GM12892 (cell line): ENCODE results near the gene FBXO22.
"Not testable (repeated sequence)": the region's sequence is repeated elsewhere in the genome, so short reads cannot be mapped to it uniquely, and the experiment has no call there.

Experiments
- DNase-seq: peaks from one replicate; pipeline ENCODE4 v3.0.0; 2011; ENCODE audit not compliant: insufficient read length
- FAIRE-seq: peaks from 2 replicates; lab custom pipeline; 2011; peaks lifted over from hg19 to GRCh38; lab: Jason Lieb, UNC
- POLR2A ChIP-seq: IDR thresholded peaks from 2 replicates; pipeline ENCODE4 v1.6.1; 2011; ENCODE audit warnings: low read depth, low read length, control low read depth
- POLR2AphosphoS5 ChIP-seq: IDR thresholded peaks from 2 replicates; pipeline ENCODE4 v1.6.1; 2011; ENCODE audit warnings: low read depth, low read length, control low read depth
- TAF1 ChIP-seq: IDR thresholded peaks from 2 replicates; pipeline ENCODE4 v1.6.1; 2011; ENCODE audit warnings: low read depth, mild to moderate bottlenecking, control low read depth, low read length, borderline replicate concordance

FBXO22 gene

GRCh38 chr15:75945953-75946352 lies 42.3 kb downstream of the FBXO22 start:
- DNase-seq (no peak), FAIRE-seq (no peak)
- TF ChIP-seq POLR2A (no peak), TAF1 (no peak), POLR2AphosphoS5 (no peak)

DNA sequence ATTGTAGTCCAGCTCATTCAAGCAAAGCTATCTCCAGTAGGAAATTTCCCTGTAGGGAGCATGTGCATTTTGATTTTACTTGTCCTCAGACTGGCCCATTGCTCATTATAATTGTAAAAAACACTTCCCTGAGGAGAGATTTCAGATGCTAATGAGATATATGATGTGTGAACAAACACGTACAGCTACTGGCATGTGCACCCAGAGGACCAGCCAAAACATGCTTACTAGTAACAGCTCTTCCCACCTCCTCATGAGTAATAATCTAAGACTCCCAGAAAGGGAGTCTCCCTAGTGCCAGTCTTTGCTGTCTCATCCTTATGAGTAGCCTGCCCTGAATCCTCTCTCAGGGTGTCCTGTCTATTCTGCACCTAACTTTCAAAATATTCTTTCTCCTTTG lies 43.4 kb downstream of the FBXO22 start:
- no peak for TF ChIP-seq TAF1
- TF ChIP-seq POLR2A, result no peak
- no peak for TF ChIP-seq POLR2AphosphoS5
- no peak for FAIRE-seq

DNA sequence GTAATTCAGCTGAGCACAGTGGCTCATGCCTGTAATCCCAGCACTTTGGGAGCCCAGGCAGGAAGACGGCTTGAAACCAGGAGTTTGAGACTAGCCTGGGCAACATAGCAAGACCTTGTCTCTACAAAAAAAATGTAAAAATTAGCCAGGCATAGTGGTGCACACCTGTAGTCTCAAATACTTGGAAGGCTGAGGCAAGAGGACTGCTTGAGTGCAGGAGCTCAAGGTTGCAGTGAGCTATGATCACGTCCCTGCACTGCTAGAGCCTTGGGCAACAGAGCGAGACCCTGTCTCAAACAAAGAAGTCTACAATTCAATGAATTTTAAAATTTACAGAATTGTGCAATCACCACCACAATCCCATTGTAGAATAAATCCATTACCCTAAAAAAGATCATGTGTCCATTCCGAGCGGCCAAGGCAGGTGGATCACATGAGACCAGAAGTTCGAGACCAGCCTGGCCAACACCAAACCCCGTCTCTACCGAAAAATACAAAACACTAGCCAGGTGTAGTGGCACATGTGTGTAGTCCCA lies 45.2 kb downstream of the FBXO22 start:
- DNase-seq, result no peak
- no peak for FAIRE-seq
- TF ChIP-seq POLR2A (no peak), POLR2AphosphoS5 (no peak), TAF1 (no peak)

More for the DNA sequence above, 43.4 kb downstream of the FBXO22 start:
- no peak for DNase-seq

DNA sequence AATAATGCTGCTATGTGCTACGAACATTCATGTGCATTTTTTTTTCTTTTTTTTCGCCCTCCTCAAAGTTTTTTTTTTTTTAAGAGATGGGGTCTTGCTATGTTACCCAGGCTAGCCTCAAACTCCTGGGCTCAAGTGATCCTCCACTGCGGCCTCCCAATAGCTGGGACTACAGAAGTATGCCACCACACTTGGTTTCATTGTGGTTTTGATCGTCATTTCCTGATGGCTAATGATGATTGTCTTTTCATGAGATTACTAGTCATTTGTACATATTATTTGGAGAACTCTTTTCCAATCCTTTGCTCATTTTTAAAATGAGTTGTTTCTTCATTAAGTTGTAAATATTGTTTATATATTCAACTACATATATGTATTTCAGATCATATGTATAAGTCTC lies 48.8 kb downstream of the FBXO22 start:
- TF ChIP-seq POLR2AphosphoS5 (no peak), POLR2A (no peak), TAF1 (no peak)
- no peak for FAIRE-seq
- no peak for DNase-seq

GRCh38 chr15:75955720-75956119 lies 52.0 kb downstream of the FBXO22 start:
- no peak for TF ChIP-seq POLR2A
- TF ChIP-seq TAF1, result no peak
- TF ChIP-seq POLR2AphosphoS5, result no peak
- DNase-seq (no peak), FAIRE-seq (no peak)

DNA sequence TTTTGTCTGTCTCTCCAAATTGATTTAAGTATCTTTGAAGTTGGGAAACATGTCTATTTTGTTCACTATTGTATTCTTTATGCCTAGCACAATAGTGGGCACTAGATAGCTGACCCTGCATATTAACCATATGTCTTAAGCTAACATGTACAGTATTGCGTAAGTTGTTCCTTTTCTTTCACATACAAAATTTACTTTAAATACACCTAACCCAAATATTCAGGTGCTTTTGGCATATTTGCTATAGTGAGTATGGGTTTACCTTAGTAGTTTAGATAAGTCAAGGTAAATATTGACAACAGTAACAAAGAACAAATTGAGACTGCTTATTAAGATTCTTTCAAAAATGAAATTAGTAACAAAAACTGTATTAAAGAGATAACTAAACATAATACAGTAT lies 57.7 kb downstream of the FBXO22 start:
- TF ChIP-seq POLR2A (no peak), POLR2AphosphoS5 (no peak), TAF1 (no peak)
- no peak for FAIRE-seq

GRCh38 chr15:75966073-75966472 lies 62.4 kb downstream of the FBXO22 start:
- FAIRE-seq, result peak; percentile 27
- TF ChIP-seq POLR2AphosphoS5 (no peak), POLR2A (no peak), TAF1 (no peak)
- no peak for DNase-seq

More for the DNA sequence above, 57.7 kb downstream of the FBXO22 start:
- DNase-seq, result no peak

GRCh38 chr15:75976766-75977165 lies 73.1 kb downstream of the FBXO22 start:
- FAIRE-seq, DNase-seq: not testable (repeated sequence)

DNA sequence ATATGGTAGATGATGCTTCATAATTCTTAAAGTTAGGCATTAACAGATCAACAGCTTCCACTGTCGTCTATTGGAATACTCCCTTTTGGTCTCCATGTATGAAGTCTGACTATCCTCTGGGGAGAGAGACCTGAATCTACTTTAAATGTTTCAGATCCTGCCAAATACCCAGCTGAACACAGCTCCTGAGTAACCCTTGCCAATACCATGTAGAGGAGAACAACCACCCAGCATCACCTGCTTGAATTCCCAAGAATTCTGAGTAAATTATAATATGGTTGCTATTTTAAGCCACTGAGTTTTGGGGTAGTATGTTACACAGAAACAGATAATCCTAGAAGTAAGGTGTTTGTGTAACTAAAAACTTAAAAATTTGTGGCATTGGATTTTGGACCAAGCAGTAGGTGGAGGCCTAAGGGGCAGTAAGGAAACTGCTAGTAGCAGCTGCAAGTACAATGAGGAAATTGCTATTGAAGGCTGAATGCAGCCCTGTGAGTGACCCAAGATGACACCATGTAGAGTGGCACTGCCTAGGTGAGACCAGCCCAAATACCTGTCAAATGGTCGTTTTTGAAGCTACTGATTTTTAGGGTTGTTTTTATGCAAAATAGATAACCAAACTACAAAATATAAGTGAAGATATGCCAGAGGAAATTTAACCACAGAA lies 77.6 kb downstream of the FBXO22 start:
- DNase-seq (no peak), FAIRE-seq (no peak)
- no peak for TF ChIP-seq TAF1
- TF ChIP-seq POLR2AphosphoS5, result no peak
- no peak for TF ChIP-seq POLR2A

GRCh38 chr15:75982468-75982867 lies 78.8 kb downstream of the FBXO22 start:
- DNase-seq, result no peak
- TF ChIP-seq TAF1 (no peak), POLR2A (no peak), POLR2AphosphoS5 (no peak)
- FAIRE-seq, result no peak

DNA sequence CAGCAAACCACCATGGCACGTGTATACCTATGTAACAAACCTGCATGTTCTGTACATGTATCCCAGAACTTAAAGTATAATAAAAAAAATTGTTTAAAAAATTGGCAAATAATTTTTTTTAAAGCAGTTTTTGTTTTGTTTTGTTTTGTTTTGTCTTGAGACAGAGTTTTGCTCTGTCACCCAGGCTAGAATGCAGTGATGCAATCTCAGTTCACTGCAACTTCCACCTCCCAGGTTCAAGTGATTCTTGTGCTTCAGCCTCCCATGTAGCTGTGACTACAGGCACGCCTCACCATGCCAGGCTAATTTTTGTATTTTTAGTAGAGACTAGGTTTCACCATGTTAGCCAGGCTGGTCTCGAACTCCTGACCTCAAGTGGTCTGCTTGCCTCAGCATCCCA lies 81.0 kb downstream of the FBXO22 start:
- not testable (repeated sequence) for DNase-seq, FAIRE-seq

- TF ChIP-seq POLR2AphosphoS5 (no peak), POLR2A (no peak), TAF1 (no peak)
- no peak for FAIRE-seq
- no peak for DNase-seq
These were observed 82.3 kb downstream of the FBXO22 start for GRCh38 chr15:75985971-75986370.
